Astrocyte (in vitro differentiated cells and primary cell): Measurements from ENCODE around the gene NBEA.

ENCODE experiments used
- CTCF ChIP-seq: IDR thresholded peaks from 2 replicates; pipeline ENCODE4 v1.5.1; 2011; ENCODE audit warnings: low read depth, mild to moderate bottlenecking, inconsistent platforms, low read length, moderate library complexity; ENCODE audit not compliant: insufficient read depth
- EZH2 ChIP-seq: IDR thresholded peaks from 2 replicates; pipeline ENCODE4 v1.6.1; 2012; ENCODE audit warnings: mild to moderate bottlenecking, low read length, inconsistent platforms; ENCODE audit not compliant: insufficient read depth

GRCh38 chr13:34941436-34941834, 635 bp upstream of the NBEA start:
- TF ChIP-seq CTCF (no peak), EZH2 (no peak)
